ENCODE results near the gene BMP2K. TPM values are rescaled to one million over a fixed set of nuclear protein-coding genes. Genes with fewer than 3 reads are reported as not detected.

BMP2K gene
- total RNA-seq, 1 donor from 2014 or later, result 23.5 TPM

- Mint-ChIP-seq H3K4me3 (peak overlapping the region; percentile 80), H3K27ac (peak overlapping the region; percentile 57), H3K27me3 (ENCODE audit: insufficient read depth) (peaks cover 16% of the 10 kb centered on the region), H3K36me3 (ENCODE audit: low read depth) (peaks cover 9% of the 10 kb centered on the region), H3K9me3 (no peaks in the 10 kb centered on the region), H3K4me1 (ENCODE audit: low read depth) (peaks cover 52% of the 10 kb centered on the region)
- intact Hi-C loops (cut with micrococcal nuclease), result loop anchor here (1.0 to 10.0 kb wide), 11 partner anchors 163 to 1355 kb away; partner anchors contain the start of genes ANTXR2, ANXA3 and BMP2K
- no peak for DNase-seq (ENCODE audit: low spot score)
Measured at GRCh38 chr4:78939667-78940008, 163.5 kb downstream of the BMP2K start.

- H3K9me3 Mint-ChIP-seq, result no peaks in the 10 kb centered on the region
- no peak for DNase-seq (ENCODE audit: low spot score)
- peaks cover 6% of the 10 kb centered on the region for H3K36me3 Mint-ChIP-seq (ENCODE audit: low read depth)
- peaks cover 50% of the 10 kb centered on the region for H3K4me1 Mint-ChIP-seq (ENCODE audit: low read depth)
- H3K4me3 Mint-ChIP-seq, result no peak overlapping the region
- peaks cover 19% of the 10 kb centered on the region for H3K27me3 Mint-ChIP-seq (ENCODE audit: insufficient read depth)
- H3K27ac Mint-ChIP-seq, result no peak overlapping the region
- intact Hi-C loops (cut with micrococcal nuclease), result loop anchor here (1.0 to 10.0 kb wide), 6 partner anchors 283 to 1356 kb away; no protein-coding TSS in a partner anchor
Measured at GRCh38 chr4:78940752-78941151, 164.6 kb downstream of the BMP2K start.

- Mint-ChIP-seq H3K27ac (no peak overlapping the region), H3K4me3 (no peak overlapping the region), H3K9me3 (no peaks in the 10 kb centered on the region), H3K4me1 (ENCODE audit: low read depth) (peaks cover 22% of the 10 kb centered on the region), H3K27me3 (ENCODE audit: insufficient read depth) (peaks cover 44% of the 10 kb centered on the region), H3K36me3 (ENCODE audit: low read depth) (no peaks in the 10 kb centered on the region)
- no peak for DNase-seq (ENCODE audit: low spot score)
- intact Hi-C loops (cut with micrococcal nuclease), result loop anchor here (5.0 to 10.0 kb wide), 4 partner anchors 1113 to 1360 kb away; no protein-coding TSS in a partner anchor
Measured at GRCh38 chr4:78944381-78944780, 168.2 kb downstream of the BMP2K start.

GRCh38 chr4:78945651-78946179 is 169.6 kb downstream of the BMP2K start:
- Mint-ChIP-seq H3K4me3 (no peak overlapping the region), H3K27me3 (ENCODE audit: insufficient read depth) (peaks cover 54% of the 10 kb centered on the region), H3K4me1 (ENCODE audit: low read depth) (peaks cover 11% of the 10 kb centered on the region), H3K27ac (no peak overlapping the region), H3K36me3 (ENCODE audit: low read depth) (no peaks in the 10 kb centered on the region), H3K9me3 (no peaks in the 10 kb centered on the region)
- DNase-seq (ENCODE audit: low spot score), result no peak
- intact Hi-C loops (cut with micrococcal nuclease), result loop anchor here (10.0 kb wide), 1 partner anchor 1361 kb away; no protein-coding TSS in a partner anchor

GRCh38 chr4:78949735-78950134 is 173.6 kb downstream of the BMP2K start:
- Mint-ChIP-seq H3K27me3 (ENCODE audit: insufficient read depth) (peaks cover 52% of the 10 kb centered on the region), H3K9me3 (no peaks in the 10 kb centered on the region), H3K36me3 (ENCODE audit: low read depth) (no peaks in the 10 kb centered on the region), H3K4me3 (no peak overlapping the region), H3K27ac (no peak overlapping the region), H3K4me1 (ENCODE audit: low read depth) (no peaks in the 10 kb centered on the region)
- intact Hi-C loops (cut with micrococcal nuclease), result loop anchor here (10.0 kb wide), 1 partner anchor 1365 kb away; no protein-coding TSS in a partner anchor
- no peak for DNase-seq (ENCODE audit: low spot score)

- H3K4me1 Mint-ChIP-seq (ENCODE audit: low read depth), result no peaks in the 10 kb centered on the region
- no peak overlapping the region for H3K27ac Mint-ChIP-seq
- intact Hi-C loops (cut with micrococcal nuclease), result loop anchor here (1.0 kb wide), 2 partner anchors 624 to 1263 kb away; no protein-coding TSS in a partner anchor
- no peak overlapping the region for H3K4me3 Mint-ChIP-seq
- peaks cover 39% of the 10 kb centered on the region for H3K27me3 Mint-ChIP-seq (ENCODE audit: insufficient read depth)
- no peaks in the 10 kb centered on the region for H3K36me3 Mint-ChIP-seq (ENCODE audit: low read depth)
- no peaks in the 10 kb centered on the region for H3K9me3 Mint-ChIP-seq
- DNase-seq (ENCODE audit: low spot score), result no peak
Measured at GRCh38 chr4:78951862-78952472, 175.8 kb downstream of the BMP2K start.

- intact Hi-C loops (cut with micrococcal nuclease), result no loop called here
- H3K9me3 Mint-ChIP-seq, result no peaks in the 10 kb centered on the region
- H3K4me1 Mint-ChIP-seq (ENCODE audit: low read depth), result no peaks in the 10 kb centered on the region
- H3K36me3 Mint-ChIP-seq (ENCODE audit: low read depth), result no peaks in the 10 kb centered on the region
- no peak for DNase-seq (ENCODE audit: low spot score)
- peaks cover 26% of the 10 kb centered on the region for H3K27me3 Mint-ChIP-seq (ENCODE audit: insufficient read depth)
- no peak overlapping the region for H3K27ac Mint-ChIP-seq
- H3K4me3 Mint-ChIP-seq, result no peak overlapping the region
Measured at GRCh38 chr4:78953231-78953630, 177.1 kb downstream of the BMP2K start.

- Mint-ChIP-seq H3K9me3 (no peaks in the 10 kb centered on the region), H3K27ac (no peak overlapping the region), H3K4me1 (ENCODE audit: low read depth) (no peaks in the 10 kb centered on the region), H3K36me3 (ENCODE audit: low read depth) (no peaks in the 10 kb centered on the region), H3K27me3 (ENCODE audit: insufficient read depth) (peaks cover 24% of the 10 kb centered on the region), H3K4me3 (no peak overlapping the region)
- intact Hi-C loops (cut with micrococcal nuclease), result no loop called here
- DNase-seq (ENCODE audit: low spot score), result no peak
Measured at GRCh38 chr4:78953769-78954666, 177.9 kb downstream of the BMP2K start.

- no peak for DNase-seq (ENCODE audit: low spot score)
- Mint-ChIP-seq H3K4me1 (ENCODE audit: low read depth) (no peaks in the 10 kb centered on the region), H3K36me3 (ENCODE audit: low read depth) (no peaks in the 10 kb centered on the region), H3K27ac (no peak overlapping the region), H3K27me3 (ENCODE audit: insufficient read depth) (peaks cover 9% of the 10 kb centered on the region), H3K4me3 (no peak overlapping the region), H3K9me3 (no peaks in the 10 kb centered on the region)
- intact Hi-C loops (cut with micrococcal nuclease), result no loop called here
Measured at GRCh38 chr4:78956975-78957374, 180.8 kb downstream of the BMP2K start.

- no peak for DNase-seq (ENCODE audit: low spot score)
- H3K4me1 Mint-ChIP-seq (ENCODE audit: low read depth), result no peaks in the 10 kb centered on the region
- no peaks in the 10 kb centered on the region for H3K27me3 Mint-ChIP-seq (ENCODE audit: insufficient read depth)
- H3K4me3 Mint-ChIP-seq, result no peak overlapping the region
- no peaks in the 10 kb centered on the region for H3K36me3 Mint-ChIP-seq (ENCODE audit: low read depth)
- H3K9me3 Mint-ChIP-seq, result no peaks in the 10 kb centered on the region
- intact Hi-C loops (cut with micrococcal nuclease), result no loop called here
- no peak overlapping the region for H3K27ac Mint-ChIP-seq
Measured at GRCh38 chr4:78960926-78961325, 184.8 kb downstream of the BMP2K start.

Other genes starting within 250 kb of the BMP2K start
- 8.1 and 9.2 TPM in 2 replicates for gene ANXA3, start 224.6 kb upstream of the BMP2K start, total RNA-seq
- gene PAQR3, start 163.1 kb downstream of the BMP2K start, total RNA-seq, result 19.6 and 19.8 TPM in 2 replicates

All from activated T-helper 1 cell treated with anti-CD3 and anti-CD28 coated beads, Interleukin-12 subunit alpha, Interleukin-12 subunit beta, Interleukin-2, Interleukin-4 antibody, amounts not matched to agents 30 ng/mL and 10 ng/mL and 1 ng/mL, durations not matched to agents 14 hours and 24 hours and 36 hours (primary cell).